GM23338 (cell line): ENCODE measurements around the gene NNAT.

Source experiments
- CREB1 ChIP-seq: fragments of 250-450 bp; sonication (Bioruptor Pico); IDR thresholded peaks from 2 replicates; pipeline ENCODE4 v1.5.0; 2020; ENCODE audit warnings: low read depth, mild to moderate bottlenecking, moderate library complexity
- EZH2 ChIP-seq: fragments of 200-600 bp; sonication (generic); IDR thresholded peaks from one replicate; pipeline ENCODE4 v1.8.0; 2017; ENCODE audit warnings: antibody characterized with exemption, mild to moderate bottlenecking, low read depth; ENCODE audit not compliant: unreplicated experiment
- EZH2phosphoT487 ChIP-seq: fragments of 200-600 bp; sonication (generic); IDR thresholded peaks from one replicate; pipeline ENCODE4 v1.8.1; 2018; ENCODE audit warnings: antibody characterized with exemption; ENCODE audit not compliant: unreplicated experiment
- NANOG ChIP-seq: IDR thresholded peaks from 2 replicates; pipeline ENCODE4 v1.6.1; 2016; ENCODE audit warnings: antibody characterized with exemption, borderline replicate concordance
- POLR2AphosphoS5 ChIP-seq: IDR thresholded peaks from 2 replicates; pipeline ENCODE4 v1.6.1; 2016; ENCODE audit warnings: antibody characterized with exemption, low read depth
- STAT1 ChIP-seq: IDR thresholded peaks from one replicate; pipeline ENCODE4 v1.6.1; 2016; ENCODE audit warnings: antibody characterized with exemption; ENCODE audit not compliant: unreplicated experiment
- ZNF114 ChIP-seq: fragments of 250-450 bp; sonication (Bioruptor Pico); IDR thresholded peaks from 2 replicates; pipeline ENCODE4 v1.5.0; 2020; ENCODE audit warnings: mild to moderate bottlenecking, moderate library complexity
- TF ChIP-seq, protein P1 (sequence below), 2 experiments: fragments of 200-600 bp in 1 of 2; sonication (generic) in 1 of 2; conservative IDR thresholded peaks; 2 replicates each; pipeline versions ENCODE4 v1.5.1 to v1.6.1; 2016 to 2017; ENCODE audit warnings: antibody characterized with exemption in 2 of 2, low read depth in 2 of 2, mild to moderate bottlenecking in 2 of 2, moderate library complexity in 1 of 2
- TF ChIP-seq, protein P2 (sequence below): IDR thresholded peaks from one replicate; pipeline ENCODE4 v1.6.1; 2018; ENCODE audit warnings: antibody characterized with exemption; ENCODE audit not compliant: unreplicated experiment
- TF ChIP-seq, protein P3 (sequence below): IDR thresholded peaks from 2 replicates; pipeline ENCODE4 v1.6.1; 2016; ENCODE audit warnings: antibody characterized with exemption

GRCh38 chr20:37492096-37492625 is 28.9 kb upstream of the NNAT start:
- TF ChIP-seq, protein P1, sequence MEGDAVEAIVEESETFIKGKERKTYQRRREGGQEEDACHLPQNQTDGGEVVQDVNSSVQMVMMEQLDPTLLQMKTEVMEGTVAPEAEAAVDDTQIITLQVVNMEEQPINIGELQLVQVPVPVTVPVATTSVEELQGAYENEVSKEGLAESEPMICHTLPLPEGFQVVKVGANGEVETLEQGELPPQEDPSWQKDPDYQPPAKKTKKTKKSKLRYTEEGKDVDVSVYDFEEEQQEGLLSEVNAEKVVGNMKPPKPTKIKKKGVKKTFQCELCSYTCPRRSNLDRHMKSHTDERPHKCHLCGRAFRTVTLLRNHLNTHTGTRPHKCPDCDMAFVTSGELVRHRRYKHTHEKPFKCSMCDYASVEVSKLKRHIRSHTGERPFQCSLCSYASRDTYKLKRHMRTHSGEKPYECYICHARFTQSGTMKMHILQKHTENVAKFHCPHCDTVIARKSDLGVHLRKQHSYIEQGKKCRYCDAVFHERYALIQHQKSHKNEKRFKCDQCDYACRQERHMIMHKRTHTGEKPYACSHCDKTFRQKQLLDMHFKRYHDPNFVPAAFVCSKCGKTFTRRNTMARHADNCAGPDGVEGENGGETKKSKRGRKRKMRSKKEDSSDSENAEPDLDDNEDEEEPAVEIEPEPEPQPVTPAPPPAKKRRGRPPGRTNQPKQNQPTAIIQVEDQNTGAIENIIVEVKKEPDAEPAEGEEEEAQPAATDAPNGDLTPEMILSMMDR (conservative IDR thresholded peaks at IDR 0.05; ENCODE audit: low read depth in 2 of 2): no peak
- TF ChIP-seq, protein P2, sequence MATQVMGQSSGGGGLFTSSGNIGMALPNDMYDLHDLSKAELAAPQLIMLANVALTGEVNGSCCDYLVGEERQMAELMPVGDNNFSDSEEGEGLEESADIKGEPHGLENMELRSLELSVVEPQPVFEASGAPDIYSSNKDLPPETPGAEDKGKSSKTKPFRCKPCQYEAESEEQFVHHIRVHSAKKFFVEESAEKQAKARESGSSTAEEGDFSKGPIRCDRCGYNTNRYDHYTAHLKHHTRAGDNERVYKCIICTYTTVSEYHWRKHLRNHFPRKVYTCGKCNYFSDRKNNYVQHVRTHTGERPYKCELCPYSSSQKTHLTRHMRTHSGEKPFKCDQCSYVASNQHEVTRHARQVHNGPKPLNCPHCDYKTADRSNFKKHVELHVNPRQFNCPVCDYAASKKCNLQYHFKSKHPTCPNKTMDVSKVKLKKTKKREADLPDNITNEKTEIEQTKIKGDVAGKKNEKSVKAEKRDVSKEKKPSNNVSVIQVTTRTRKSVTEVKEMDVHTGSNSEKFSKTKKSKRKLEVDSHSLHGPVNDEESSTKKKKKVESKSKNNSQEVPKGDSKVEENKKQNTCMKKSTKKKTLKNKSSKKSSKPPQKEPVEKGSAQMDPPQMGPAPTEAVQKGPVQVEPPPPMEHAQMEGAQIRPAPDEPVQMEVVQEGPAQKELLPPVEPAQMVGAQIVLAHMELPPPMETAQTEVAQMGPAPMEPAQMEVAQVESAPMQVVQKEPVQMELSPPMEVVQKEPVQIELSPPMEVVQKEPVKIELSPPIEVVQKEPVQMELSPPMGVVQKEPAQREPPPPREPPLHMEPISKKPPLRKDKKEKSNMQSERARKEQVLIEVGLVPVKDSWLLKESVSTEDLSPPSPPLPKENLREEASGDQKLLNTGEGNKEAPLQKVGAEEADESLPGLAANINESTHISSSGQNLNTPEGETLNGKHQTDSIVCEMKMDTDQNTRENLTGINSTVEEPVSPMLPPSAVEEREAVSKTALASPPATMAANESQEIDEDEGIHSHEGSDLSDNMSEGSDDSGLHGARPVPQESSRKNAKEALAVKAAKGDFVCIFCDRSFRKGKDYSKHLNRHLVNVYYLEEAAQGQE: no peak
- TF ChIP-seq POLR2AphosphoS5: no peak
- no peak for TF ChIP-seq EZH2
- no peak for TF ChIP-seq NANOG
- TF ChIP-seq CREB1 (CRISPR knock-in tag): no peak
- no peak for TF ChIP-seq EZH2phosphoT487
- TF ChIP-seq, protein P3, sequence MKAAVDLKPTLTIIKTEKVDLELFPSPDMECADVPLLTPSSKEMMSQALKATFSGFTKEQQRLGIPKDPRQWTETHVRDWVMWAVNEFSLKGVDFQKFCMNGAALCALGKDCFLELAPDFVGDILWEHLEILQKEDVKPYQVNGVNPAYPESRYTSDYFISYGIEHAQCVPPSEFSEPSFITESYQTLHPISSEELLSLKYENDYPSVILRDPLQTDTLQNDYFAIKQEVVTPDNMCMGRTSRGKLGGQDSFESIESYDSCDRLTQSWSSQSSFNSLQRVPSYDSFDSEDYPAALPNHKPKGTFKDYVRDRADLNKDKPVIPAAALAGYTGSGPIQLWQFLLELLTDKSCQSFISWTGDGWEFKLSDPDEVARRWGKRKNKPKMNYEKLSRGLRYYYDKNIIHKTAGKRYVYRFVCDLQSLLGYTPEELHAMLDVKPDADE: no peak
- no peak for TF ChIP-seq ZNF114
- no peak for TF ChIP-seq STAT1
